Endothelial cell of umbilical vein (primary cell): Measurements from ENCODE around the gene TTC29. TPM values are rescaled to one million over a fixed set of nuclear protein-coding genes. Genes with fewer than 3 reads are reported as not detected.

Experiments used
- BruUV-seq: library from RNA; stranded (reverse); fragments of 400-500 nt; replicated peaks from 2 replicates; lab custom pipeline; 2021; lab: Mats Ljungman, UMichigan
- CTCF ChIA-PET: fragments of 300-600, 350-600 bp; sonication (Branson Sonifier 250); formaldehyde crosslinking; loops from one replicate; lab custom pipeline; 2021; ENCODE audit warnings: antibody characterized with exemption, inconsistent platforms; lab: Charles Lee
- POLR2A ChIA-PET: fragments of 300-600, 350-600 bp; sonication (Branson Sonifier 250); formaldehyde crosslinking; loops from one replicate; lab custom pipeline; 2021; ENCODE audit warnings: antibody characterized with exemption, inconsistent platforms; lab: Charles Lee
- DNase-seq: peaks from one replicate; pipeline ENCODE4 v3.0.0-alpha.2; 2011; ENCODE audit warnings: low read depth, low spot score
- FAIRE-seq: peaks from 2 replicates; lab custom pipeline; 2011; peaks lifted over from hg19 to GRCh38; lab: Jason Lieb, UNC
- H2AFZ ChIP-seq: 2 replicates; pipeline ENCODE4 v1.6.0; 2012; ENCODE audit warnings: low read depth, low read length, control low read depth, inconsistent platforms
- H3K27ac ChIP-seq: 2 replicates; pipeline ENCODE4 v1.5.1; 2011; ENCODE audit warnings: low read depth, mild to moderate bottlenecking, control low read depth, low read length, moderate library complexity; ENCODE audit not compliant: insufficient read depth
- H3K27me3 ChIP-seq, 2 experiments: 2 replicates each; pipeline versions ENCODE4 v1.6.0 to v1.6.1; 2011; ENCODE audit warnings: low read length in 2 of 2, mixed read lengths in 1 of 2; ENCODE audit not compliant: control insufficient read depth in 2 of 2, insufficient read depth in 2 of 2
- H3K36me3 ChIP-seq, 2 experiments: 2 replicates in 1 of 2; 3 replicates in 1 of 2; pipeline ENCODE4 v1.5.1; 2011; ENCODE audit warnings: low read length in 2 of 2, mild to moderate bottlenecking in 1 of 2, moderate library complexity in 1 of 2; ENCODE audit not compliant: control insufficient read depth in 2 of 2, insufficient read depth in 2 of 2; ENCODE audit errors: extremely low read depth in 1 of 2
- H3K4me1 ChIP-seq: 3 replicates; pipeline ENCODE4 v1.5.1; 2011; ENCODE audit warnings: mild to moderate bottlenecking, low read length; ENCODE audit not compliant: control insufficient read depth, insufficient read depth; ENCODE audit errors: extremely low read depth
- H3K4me2 ChIP-seq: 2 replicates; pipeline ENCODE4 v1.6.1; 2011; ENCODE audit warnings: low read length, control low read depth, mixed read lengths; ENCODE audit not compliant: insufficient read depth
- H3K4me3 ChIP-seq, 3 experiments: fragments of 200-600 bp in 1 of 3; sonication (generic), shearing (Covaris generic) in 1 of 3; replicated peaks in 1 of 3; 2 replicates each; pipeline ENCODE4 v1.5.1; 2011 to 2016; ENCODE audit warnings: control low read depth in 3 of 3, low read length in 3 of 3, mild to moderate bottlenecking in 2 of 3, inconsistent platforms in 1 of 3, low read depth in 1 of 3, moderate library complexity in 1 of 3; ENCODE audit not compliant: insufficient read depth in 1 of 3
- H3K79me2 ChIP-seq: 2 replicates; pipeline ENCODE4 v1.6.0; 2012; ENCODE audit warnings: low read length, inconsistent platforms; ENCODE audit not compliant: control insufficient read depth, insufficient read depth
- H3K9ac ChIP-seq: replicated peaks from 2 replicates; pipeline ENCODE3; 2011; ENCODE audit warnings: low read length, control low read depth; ENCODE audit not compliant: insufficient read depth; ENCODE audit errors: extremely low read depth
- H3K9me1 ChIP-seq: replicated peaks from 3 replicates; pipeline ENCODE4 v1.6.0; 2011; ENCODE audit warnings: mild to moderate bottlenecking, low read length; ENCODE audit not compliant: control insufficient read depth, insufficient read depth; ENCODE audit errors: extremely low read depth
- H3K9me3 ChIP-seq: replicated peaks from 2 replicates; pipeline ENCODE4 v1.5.1; 2012; ENCODE audit warnings: low read length, inconsistent platforms; ENCODE audit not compliant: control insufficient read depth, insufficient read depth
- H4K20me1 ChIP-seq: replicated peaks from 2 replicates; pipeline ENCODE3; 2011; ENCODE audit warnings: mild to moderate bottlenecking, low read length; ENCODE audit not compliant: control insufficient read depth, insufficient read depth; ENCODE audit errors: extremely low read depth
- EZH2 ChIP-seq: IDR thresholded peaks from 2 replicates; pipeline ENCODE4 v1.6.1; 2012; ENCODE audit warnings: borderline replicate concordance, low read depth, mild to moderate bottlenecking, moderate library complexity, low read length, inconsistent platforms; ENCODE audit not compliant: severe bottlenecking
- FOS ChIP-seq: IDR thresholded peaks from 2 replicates; pipeline ENCODE4 v1.6.1; 2011; ENCODE audit warnings: mild to moderate bottlenecking, low read length, moderate library complexity, borderline replicate concordance; ENCODE audit not compliant: insufficient read depth
- GATA2 ChIP-seq: IDR thresholded peaks from 2 replicates; pipeline ENCODE4 v1.7.0; 2011; ENCODE audit warnings: low read depth, mild to moderate bottlenecking, moderate library complexity, mixed read lengths, low read length; ENCODE audit not compliant: insufficient read length, insufficient read depth
- JUN ChIP-seq: IDR thresholded peaks from 2 replicates; pipeline ENCODE4 v1.6.1; 2011; ENCODE audit warnings: borderline replicate concordance, low read depth; ENCODE audit not compliant: insufficient read length, insufficient read depth
- MYC ChIP-seq: IDR thresholded peaks from one replicate; pipeline ENCODE4 v1.6.1; 2011; ENCODE audit warnings: mild to moderate bottlenecking, low read depth, low read length
- POLR2A ChIP-seq: IDR thresholded peaks from 2 replicates; pipeline ENCODE4 v1.6.1; 2012; ENCODE audit warnings: low read depth, mild to moderate bottlenecking, control low read depth, low read length
- dilution Hi-C: fragments of 300-500 bp; cut with MboI; formaldehyde crosslinking; loops from one replicate; pipeline ENCODE4 v1.15.0; 2019; ENCODE audit warnings: low sequenced_read_pairs; ENCODE audit not compliant: extremely low pct_ligation_motif_present
- intact Hi-C: fragments of 100-400 bp; cut with micrococcal nuclease; formaldehyde crosslinking; loops from one replicate; pipeline ENCODE4 v1.10.0; 2022
- polyA plus RNA-seq, 4 experiments: library from polyadenylated mRNA; depleted of rRNA in 3 of 4; stranded (reverse) in 3 of 4; unstranded in 1 of 4; fragments of >200 nt; gene quantifications; 2 replicates each; pipeline versions ENCODE4 v1.2.1 to v1.2.3, GENCODE V29; 2011 to 2012; ENCODE audit warnings: missing spikeins in 1 of 4
- total RNA-seq: library from RNA; stranded (reverse); gene quantifications from 2 replicates; pipeline ENCODE4 v1.2.3, GENCODE V29; 2021
- TF ChIP-seq, protein P1 (sequence below), 2 donors: IDR thresholded peaks; 1 replicate in 1 of 2; 2 replicates in 1 of 2; pipeline ENCODE4 v1.5.1; 2011; ENCODE audit warnings: low read length in 2 of 2, mild to moderate bottlenecking in 2 of 2, moderate library complexity in 2 of 2, control low read depth in 1 of 2, inconsistent platforms in 1 of 2, low read depth in 1 of 2; ENCODE audit not compliant: insufficient read depth in 1 of 2; ENCODE audit errors: extremely low read depth in 1 of 2

TTC29 gene
- total and polyA plus RNA-seq, 2 donors (not counting 3 experiments of a cell fraction or from before 2014, with no cell fraction given), result not detected

DNA sequence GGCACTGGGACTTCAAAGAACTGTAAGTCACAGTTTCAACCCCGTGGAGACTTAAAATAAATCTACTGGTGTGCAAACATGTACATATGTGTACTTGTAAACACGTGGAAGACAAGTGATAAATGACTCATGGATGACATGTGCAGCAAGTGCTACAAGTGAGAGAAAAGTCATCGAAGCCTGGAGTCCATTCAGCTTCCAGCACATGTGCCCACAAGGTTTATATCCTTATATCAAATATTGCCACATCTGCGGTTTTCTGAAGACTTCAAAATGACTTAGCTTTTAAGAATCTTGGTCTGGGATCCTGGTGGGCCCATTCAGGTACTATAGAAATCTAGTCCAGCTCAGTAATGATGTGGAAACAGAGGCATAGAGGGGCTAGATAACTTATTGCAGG lies 33.0 kb upstream of the TTC29 start:
- Histone ChIP-seq H3K4me2 (no peak overlapping the region), H3K36me3 (no peaks in the 10 kb centered on the region), H4K20me1 (no peaks in the 10 kb centered on the region), H3K27me3 (peaks cover 0 to 7% of the 10 kb centered on the region in 2 experiments), H3K9ac (no peak overlapping the region), H3K4me3 (no peak overlapping the region), H3K9me3 (no peaks in the 10 kb centered on the region), H2AFZ (no peak overlapping the region), H3K9me1 (no peaks in the 10 kb centered on the region), H3K79me2 (no peaks in the 10 kb centered on the region), H3K4me1 (peaks cover 5% of the 10 kb centered on the region), H3K27ac (no peak overlapping the region)
- no peak for DNase-seq
- intact Hi-C loops, result no loop called here
- dilution Hi-C loops, result no loop called here
- no TSS peak for BruUV-seq
- TF ChIP-seq EZH2 (no peak), GATA2 (no peak), JUN (no peak), FOS (no peak), POLR2A (no peak), MYC (no peak)
- TF ChIP-seq, protein P1, sequence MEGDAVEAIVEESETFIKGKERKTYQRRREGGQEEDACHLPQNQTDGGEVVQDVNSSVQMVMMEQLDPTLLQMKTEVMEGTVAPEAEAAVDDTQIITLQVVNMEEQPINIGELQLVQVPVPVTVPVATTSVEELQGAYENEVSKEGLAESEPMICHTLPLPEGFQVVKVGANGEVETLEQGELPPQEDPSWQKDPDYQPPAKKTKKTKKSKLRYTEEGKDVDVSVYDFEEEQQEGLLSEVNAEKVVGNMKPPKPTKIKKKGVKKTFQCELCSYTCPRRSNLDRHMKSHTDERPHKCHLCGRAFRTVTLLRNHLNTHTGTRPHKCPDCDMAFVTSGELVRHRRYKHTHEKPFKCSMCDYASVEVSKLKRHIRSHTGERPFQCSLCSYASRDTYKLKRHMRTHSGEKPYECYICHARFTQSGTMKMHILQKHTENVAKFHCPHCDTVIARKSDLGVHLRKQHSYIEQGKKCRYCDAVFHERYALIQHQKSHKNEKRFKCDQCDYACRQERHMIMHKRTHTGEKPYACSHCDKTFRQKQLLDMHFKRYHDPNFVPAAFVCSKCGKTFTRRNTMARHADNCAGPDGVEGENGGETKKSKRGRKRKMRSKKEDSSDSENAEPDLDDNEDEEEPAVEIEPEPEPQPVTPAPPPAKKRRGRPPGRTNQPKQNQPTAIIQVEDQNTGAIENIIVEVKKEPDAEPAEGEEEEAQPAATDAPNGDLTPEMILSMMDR (IDR thresholded peaks at IDR 0.05; ENCODE audit: extremely low read depth in 1 of 2, insufficient read depth in 1 of 2, low read depth in 1 of 2, low read length in 2 of 2), result no peak
- no peak for FAIRE-seq
- ChIA-PET POLR2A (no interaction called here), CTCF (no interaction called here)
